ENCODE data around the gene EVC2. TPM values are rescaled to one million over a fixed set of nuclear protein-coding genes. Genes with fewer than 3 reads are reported as not detected.

Gene EVC2
- total and polyA plus RNA-seq, 2 donors (not counting 1 experiment from before 2014, with no cell fraction given) = 1.1 TPM; not detected in 1

DNA sequence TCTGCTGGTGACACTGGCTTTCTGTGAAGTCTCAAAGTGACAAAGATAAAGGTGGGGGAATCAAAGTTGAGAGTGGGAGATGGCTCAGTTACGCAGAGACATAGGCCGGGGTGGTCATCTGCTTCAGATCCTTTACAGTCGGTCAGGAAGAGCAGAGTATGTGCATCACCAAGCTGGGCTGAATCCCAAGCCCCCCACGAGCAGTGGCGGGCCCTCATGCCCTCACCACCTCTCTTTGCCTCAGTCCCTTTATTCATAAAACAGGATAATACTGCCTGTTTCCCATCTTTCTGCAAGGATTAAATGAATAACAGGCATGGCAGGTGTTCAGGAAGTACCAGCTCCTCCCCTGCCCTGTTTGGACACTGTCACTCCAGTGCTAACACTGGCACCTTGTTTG is 135.6 kb downstream of the EVC2 start:
- Histone ChIP-seq H3K4me3 (ENCODE audit: control extremely low read depth in 1 of 5, extremely low read depth in 1 of 5, insufficient read depth in 1 of 5, low read depth in 2 of 5, low read length in 4 of 5) (no peak overlapping the region), H2AFZ (ENCODE audit: insufficient read depth, low read depth, low read length, poor library complexity, severe bottlenecking) (no peak overlapping the region), H4K20me1 (ENCODE audit: control insufficient read depth, insufficient read depth, low read length, poor library complexity, severe bottlenecking) (no peaks in the 10 kb centered on the region), H3K9me3 (ENCODE audit: control extremely low read depth in 1 of 3, control insufficient read depth in 2 of 3, insufficient read depth in 1 of 3, low read length in 2 of 3) (peaks cover 0 to 3% (median 0%) of the 10 kb centered on the region in 3 donors), H3K79me2 (ENCODE audit: control insufficient read depth, insufficient read depth, low read length) (no peaks in the 10 kb centered on the region), H3K27ac (ENCODE audit: low read length in 2 of 2) (no peak overlapping the region), H3K4me1 (ENCODE audit: control insufficient read depth in 2 of 2, insufficient read depth in 2 of 2, low read length in 2 of 2) (no peaks in the 10 kb centered on the region), H3K36me3 (replicated peaks in 1 of 2; ENCODE audit: control extremely low read depth in 1 of 2, control insufficient read depth in 1 of 2, extremely low read depth in 1 of 2, insufficient read depth in 2 of 2, low read length in 1 of 2) (no peaks in the 10 kb centered on the region), H3K27me3 (replicated peaks in 1 of 4; ENCODE audit: control extremely low read depth in 1 of 4, control insufficient read depth in 3 of 4, insufficient read depth in 4 of 4, low read length in 3 of 4) (no peaks in the 10 kb centered on the region), H3K4me2 (replicated peaks; ENCODE audit: low read depth, low read length, poor library complexity, severe bottlenecking) (no peak overlapping the region), H3K9ac (ENCODE audit: low read length) (no peak overlapping the region)
- H3K4me1 Mint-ChIP-seq = no peaks in the 10 kb centered on the region
- ChIA-PET CTCF (no interaction called here), POLR2A (no interaction called here)
- H3K4me3 Mint-ChIP-seq = no peak overlapping the region
- TF ChIP-seq, protein P1, sequence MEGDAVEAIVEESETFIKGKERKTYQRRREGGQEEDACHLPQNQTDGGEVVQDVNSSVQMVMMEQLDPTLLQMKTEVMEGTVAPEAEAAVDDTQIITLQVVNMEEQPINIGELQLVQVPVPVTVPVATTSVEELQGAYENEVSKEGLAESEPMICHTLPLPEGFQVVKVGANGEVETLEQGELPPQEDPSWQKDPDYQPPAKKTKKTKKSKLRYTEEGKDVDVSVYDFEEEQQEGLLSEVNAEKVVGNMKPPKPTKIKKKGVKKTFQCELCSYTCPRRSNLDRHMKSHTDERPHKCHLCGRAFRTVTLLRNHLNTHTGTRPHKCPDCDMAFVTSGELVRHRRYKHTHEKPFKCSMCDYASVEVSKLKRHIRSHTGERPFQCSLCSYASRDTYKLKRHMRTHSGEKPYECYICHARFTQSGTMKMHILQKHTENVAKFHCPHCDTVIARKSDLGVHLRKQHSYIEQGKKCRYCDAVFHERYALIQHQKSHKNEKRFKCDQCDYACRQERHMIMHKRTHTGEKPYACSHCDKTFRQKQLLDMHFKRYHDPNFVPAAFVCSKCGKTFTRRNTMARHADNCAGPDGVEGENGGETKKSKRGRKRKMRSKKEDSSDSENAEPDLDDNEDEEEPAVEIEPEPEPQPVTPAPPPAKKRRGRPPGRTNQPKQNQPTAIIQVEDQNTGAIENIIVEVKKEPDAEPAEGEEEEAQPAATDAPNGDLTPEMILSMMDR (IDR thresholded peaks at IDR 0.05) = no peak
- no peak for TF ChIP-seq EZH2 (IDR thresholded peaks at IDR 0.05; ENCODE audit: borderline replicate concordance, insufficient read depth, low read depth, low read length, poor library complexity, severe bottlenecking)
- DNase-seq = no peak
- 96% methylated on average over 5 of the region's 5 CpGs for WGBS (ENCODE audit: insufficient coverage)
- ATAC-seq (ENCODE audit: low read depth) = no peak
- no peaks in the 10 kb centered on the region for H3K9me3 Mint-ChIP-seq (ENCODE audit: insufficient read depth)
- intact Hi-C loops (cut with micrococcal nuclease) = no loop called here
- no peaks in the 10 kb centered on the region for H3K27me3 Mint-ChIP-seq
- no peak overlapping the region for H3K27ac Mint-ChIP-seq

DNA sequence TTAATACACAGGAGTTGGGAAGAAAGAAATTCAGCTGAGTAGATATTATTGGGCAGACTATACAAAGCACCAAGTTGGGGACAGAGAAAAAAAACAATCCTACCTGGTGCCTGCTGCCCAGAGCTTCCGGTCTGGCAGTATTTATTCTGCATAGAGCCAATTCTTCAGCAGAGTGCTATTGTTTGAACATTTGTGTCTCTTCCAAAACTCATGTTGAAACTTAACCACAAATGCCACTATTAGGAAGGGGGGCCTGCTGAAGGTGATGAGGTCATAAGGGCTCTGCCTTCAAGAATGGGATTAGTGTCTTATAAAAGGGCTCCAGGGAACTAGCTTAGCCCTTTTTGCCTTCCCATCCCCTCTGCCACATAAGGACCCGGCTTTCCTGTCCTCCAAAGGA is 136.2 kb downstream of the EVC2 start:
- no peak overlapping the region for H3K27ac ChIP-seq (ENCODE audit: low read length in 2 of 2)
- H3K4me3 ChIP-seq (ENCODE audit: control extremely low read depth in 1 of 5, extremely low read depth in 1 of 5, insufficient read depth in 1 of 5, low read depth in 2 of 5, low read length in 4 of 5) = no peak overlapping the region
- H3K36me3 ChIP-seq (replicated peaks in 1 of 2; ENCODE audit: control extremely low read depth in 1 of 2, control insufficient read depth in 1 of 2, extremely low read depth in 1 of 2, insufficient read depth in 2 of 2, low read length in 1 of 2) = no peaks in the 10 kb centered on the region
- ChIA-PET CTCF (no interaction called here), POLR2A (no interaction called here)
- H4K20me1 ChIP-seq (ENCODE audit: control insufficient read depth, insufficient read depth, low read length, poor library complexity, severe bottlenecking) = no peaks in the 10 kb centered on the region
- no peak overlapping the region for H3K4me3 Mint-ChIP-seq
- H3K27ac Mint-ChIP-seq = no peak overlapping the region
- intact Hi-C loops (cut with micrococcal nuclease) = no loop called here
- H3K79me2 ChIP-seq (ENCODE audit: control insufficient read depth, insufficient read depth, low read length) = no peaks in the 10 kb centered on the region
- no peak for ATAC-seq (ENCODE audit: low read depth)
- no peaks in the 10 kb centered on the region for H3K27me3 Mint-ChIP-seq
- no peak overlapping the region for H3K4me2 ChIP-seq (replicated peaks; ENCODE audit: low read depth, low read length, poor library complexity, severe bottlenecking)
- H3K9me3 Mint-ChIP-seq (ENCODE audit: insufficient read depth) = no peaks in the 10 kb centered on the region
- no peak for DNase-seq
- WGBS (ENCODE audit: insufficient coverage) = 57% methylated on average over 1 of the region's 2 CpGs
- no peaks in the 10 kb centered on the region for H3K4me1 ChIP-seq (ENCODE audit: control insufficient read depth in 2 of 2, insufficient read depth in 2 of 2, low read length in 2 of 2)
- H3K9me3 ChIP-seq (ENCODE audit: control extremely low read depth in 1 of 3, control insufficient read depth in 2 of 3, insufficient read depth in 1 of 3, low read length in 2 of 3) = peaks cover 0 to 7% (median 0%) of the 10 kb centered on the region in 3 donors
- H3K27me3 ChIP-seq (replicated peaks in 1 of 4; ENCODE audit: control extremely low read depth in 1 of 4, control insufficient read depth in 3 of 4, insufficient read depth in 4 of 4, low read length in 3 of 4) = no peaks in the 10 kb centered on the region
- no peaks in the 10 kb centered on the region for H3K4me1 Mint-ChIP-seq
- no peak overlapping the region for H3K9ac ChIP-seq (ENCODE audit: low read length)
- no peak overlapping the region for H2AFZ ChIP-seq (ENCODE audit: insufficient read depth, low read depth, low read length, poor library complexity, severe bottlenecking)
- TF ChIP-seq EZH2 (IDR thresholded peaks at IDR 0.05; ENCODE audit: borderline replicate concordance, insufficient read depth, low read depth, low read length, poor library complexity, severe bottlenecking) = no peak
- TF ChIP-seq, protein P1 (IDR thresholded peaks at IDR 0.05) = no peak
